Activated naive CD8-positive, alpha-beta T cell treated with anti-CD3 and anti-CD28 coated beads, Interleukin-2, amount 50 U/mL, for 24 hours (primary cell): Measurements from ENCODE around the gene ODAD4.

Experiments
- ATAC-seq: fragments of 150-1000 bp; cut with Tn5 transposase; one replicate; pipeline ENCODE4 v1.10.0; 2021
- DNase-seq: peaks from one replicate; pipeline ENCODE4 v3.0.0; 2021
- H3K27ac Mint-ChIP-seq: one replicate; pipeline ENCODE4 v1.8.0; 2021; ENCODE audit warnings: mild to moderate bottlenecking, mixed read lengths
- H3K27me3 Mint-ChIP-seq: one replicate; pipeline ENCODE4 v1.8.0; 2021; ENCODE audit warnings: mixed read lengths
- H3K36me3 Mint-ChIP-seq: one replicate; pipeline ENCODE4 v1.8.0; 2021; ENCODE audit warnings: low read depth, mixed read lengths
- H3K4me1 Mint-ChIP-seq: one replicate; pipeline ENCODE4 v1.8.0; 2021; ENCODE audit warnings: mixed read lengths
- H3K4me3 Mint-ChIP-seq: one replicate; pipeline ENCODE4 v1.8.0; 2021; ENCODE audit warnings: mild to moderate bottlenecking, moderate library complexity, mixed read lengths
- H3K9me3 Mint-ChIP-seq: one replicate; pipeline ENCODE4 v1.8.0; 2021; ENCODE audit warnings: mixed read lengths

ODAD4 gene

DNA sequence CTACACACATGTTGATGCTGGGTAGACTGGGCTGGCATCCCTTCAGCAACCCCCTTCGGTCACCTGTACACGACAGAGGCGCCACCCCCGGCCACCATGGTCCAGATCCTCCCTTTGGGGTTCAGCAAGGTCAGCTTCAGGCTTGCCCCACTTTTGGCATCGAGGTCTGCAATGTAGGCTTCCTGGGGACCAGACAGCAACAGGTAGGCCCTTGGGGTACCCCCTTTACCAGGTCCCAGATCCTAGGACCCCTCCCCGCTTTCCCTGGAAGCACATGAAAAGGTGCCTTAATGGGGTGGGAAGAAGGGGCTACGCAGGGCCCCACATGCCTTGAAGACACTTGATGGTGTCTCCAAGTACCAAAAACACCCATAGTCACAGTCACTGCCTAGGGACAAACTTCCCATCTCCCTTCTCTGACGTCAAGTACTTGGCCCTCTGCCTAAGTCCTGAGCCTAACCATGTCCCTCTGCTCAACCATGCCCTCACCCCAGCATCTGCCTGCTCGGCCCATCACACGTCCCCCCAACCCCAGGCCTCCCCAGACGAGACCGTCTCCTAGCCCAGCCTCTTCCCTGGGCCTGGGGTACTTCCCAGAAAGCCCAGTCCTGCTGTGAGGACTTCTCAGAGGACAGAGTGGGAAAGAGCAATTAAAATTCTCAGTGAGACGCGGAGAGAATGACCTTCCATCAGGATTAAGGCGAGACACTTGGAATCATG is 23.8 kb upstream of the ODAD4 start:
- Mint-ChIP-seq H3K27ac (no peak overlapping the region), H3K4me1 (no peaks in the 10 kb centered on the region), H3K4me3 (no peak overlapping the region), H3K36me3 (peaks cover 59% of the 10 kb centered on the region), H3K9me3 (no peaks in the 10 kb centered on the region), H3K27me3 (no peaks in the 10 kb centered on the region)
- ATAC-seq, result no peak
- no peak for DNase-seq

DNA sequence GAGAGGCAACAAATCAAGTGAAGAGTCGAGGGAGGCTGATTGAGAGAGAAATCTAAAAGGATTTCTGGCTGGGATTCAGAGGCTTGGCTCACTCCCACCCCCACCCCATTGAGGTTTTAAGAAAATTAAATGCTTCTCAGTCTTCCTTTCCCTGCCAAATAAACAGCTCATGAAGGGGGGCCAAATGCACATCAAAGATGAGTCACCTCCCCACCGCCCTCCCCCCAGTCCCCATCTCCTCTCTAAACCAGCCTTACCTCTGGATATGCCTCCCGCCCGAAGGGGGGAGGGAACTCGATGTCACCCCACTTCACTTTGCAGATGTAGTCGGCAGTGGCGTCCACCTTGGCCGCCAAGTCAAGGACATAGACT is 23.2 kb upstream of the ODAD4 start:
- Mint-ChIP-seq H3K27me3 (no peaks in the 10 kb centered on the region), H3K9me3 (no peaks in the 10 kb centered on the region), H3K4me3 (no peak overlapping the region), H3K27ac (no peak overlapping the region), H3K4me1 (no peaks in the 10 kb centered on the region), H3K36me3 (peaks cover 54% of the 10 kb centered on the region)
- ATAC-seq, result no peak
- no peak for DNase-seq

DNA sequence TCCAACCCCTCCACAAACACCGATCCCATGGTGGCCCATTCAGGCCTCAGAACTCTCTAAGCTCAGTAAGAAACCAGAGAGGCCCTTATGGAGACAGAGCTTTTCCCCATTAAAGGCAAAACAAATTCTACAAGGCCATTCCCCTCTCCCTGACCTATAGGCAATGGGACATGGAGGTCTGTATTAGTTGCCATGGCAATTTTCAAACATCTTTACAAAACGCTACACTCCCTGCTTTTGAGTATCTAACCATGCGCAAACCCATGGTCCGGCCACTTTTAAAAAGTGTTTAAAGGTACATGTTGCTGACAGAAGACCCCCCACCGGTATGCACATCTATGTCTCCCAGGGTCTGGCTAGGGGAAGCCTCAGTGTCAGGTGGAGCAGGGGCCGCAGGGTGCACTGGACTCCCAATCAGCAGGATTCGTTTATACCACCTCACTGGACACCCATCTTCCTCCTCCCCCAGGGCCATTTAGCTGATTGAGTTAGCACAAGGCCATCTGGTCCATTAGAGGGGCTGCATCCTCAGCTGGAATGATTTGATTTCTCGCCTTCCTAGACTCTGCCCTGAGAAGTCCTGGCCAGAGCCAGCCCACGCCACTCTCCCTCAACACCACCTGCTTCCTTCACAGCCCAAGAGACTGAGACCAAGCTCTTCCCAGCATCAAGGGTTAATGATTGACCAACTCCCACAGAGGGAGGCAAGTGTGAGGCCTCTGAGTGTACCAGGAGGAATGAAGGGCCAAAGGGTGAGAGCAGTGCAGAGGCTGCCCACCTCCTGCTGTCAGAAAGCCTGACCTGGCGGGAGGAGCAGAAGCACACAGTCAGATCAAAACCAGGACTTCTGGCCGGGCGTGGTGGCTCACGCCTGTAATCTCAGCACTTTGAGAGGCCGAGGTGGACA is 22.5 kb upstream of the ODAD4 start:
- DNase-seq (no peak), ATAC-seq (no peak)
- Mint-ChIP-seq H3K9me3 (no peaks in the 10 kb centered on the region), H3K4me1 (no peaks in the 10 kb centered on the region), H3K27me3 (no peaks in the 10 kb centered on the region), H3K4me3 (no peak overlapping the region), H3K36me3 (peaks cover 60% of the 10 kb centered on the region), H3K27ac (no peak overlapping the region)

DNA sequence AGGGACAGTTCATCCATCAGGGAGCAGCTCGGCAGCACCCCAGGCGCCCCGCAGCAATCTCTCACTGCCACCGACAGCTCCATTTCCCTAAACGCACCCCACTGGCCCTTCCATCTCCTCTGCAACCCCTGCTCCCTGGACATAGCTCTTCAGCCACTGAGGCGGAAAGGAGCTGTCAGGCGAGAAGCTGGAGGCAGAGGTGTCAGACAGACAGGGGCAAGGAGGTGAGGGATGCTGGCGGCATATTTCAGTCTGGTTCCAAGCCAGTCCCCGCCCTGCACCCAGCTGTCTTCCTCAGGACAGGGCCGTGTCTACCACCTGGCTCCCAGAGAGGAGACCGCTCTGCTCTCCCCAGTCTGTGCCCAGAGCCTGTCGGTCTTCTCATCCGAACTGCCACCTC is 21.3 kb upstream of the ODAD4 start:
- DNase-seq, result no peak
- Mint-ChIP-seq H3K27me3 (no peaks in the 10 kb centered on the region), H3K36me3 (peaks cover 57% of the 10 kb centered on the region), H3K4me3 (no peak overlapping the region), H3K4me1 (no peaks in the 10 kb centered on the region), H3K9me3 (no peaks in the 10 kb centered on the region), H3K27ac (no peak overlapping the region)
- no peak for ATAC-seq

DNA sequence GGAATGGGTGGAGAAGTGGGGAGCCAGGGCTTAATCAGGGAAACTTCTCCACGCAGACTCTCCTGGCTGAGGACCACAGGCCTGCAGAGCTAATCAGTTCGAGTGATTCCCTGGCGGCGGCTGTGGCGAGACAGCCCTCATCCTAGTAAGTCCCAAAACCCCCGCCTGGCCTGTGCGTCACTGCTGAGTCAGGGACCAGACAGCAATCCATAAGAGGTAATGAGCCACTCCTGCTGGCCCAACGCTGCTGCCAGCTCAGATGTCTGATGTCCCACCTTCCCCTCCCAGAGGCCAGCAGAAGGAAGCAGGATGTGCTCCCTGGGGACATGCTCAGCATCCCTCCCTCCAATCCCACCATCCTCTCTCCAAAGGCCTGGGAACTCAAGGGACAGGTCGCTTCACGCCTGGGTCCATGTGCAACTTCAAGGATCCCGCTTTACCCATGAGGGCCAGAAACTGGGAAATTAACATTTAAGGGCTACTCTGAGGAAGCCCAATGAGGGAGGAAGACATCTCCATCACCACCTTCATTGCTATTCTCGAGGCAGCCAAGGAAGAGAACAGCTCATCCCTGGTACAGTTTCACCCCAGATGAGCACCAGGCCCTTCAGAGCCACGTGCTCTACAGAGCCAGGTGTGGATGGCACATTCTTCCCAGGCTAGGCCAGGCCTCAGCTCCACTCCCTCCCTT is 19.6 kb upstream of the ODAD4 start:
- H3K27me3 Mint-ChIP-seq, result no peaks in the 10 kb centered on the region
- ATAC-seq (no peak), DNase-seq (no peak)
- peaks cover 13% of the 10 kb centered on the region for H3K4me1 Mint-ChIP-seq
- H3K27ac Mint-ChIP-seq, result no peak overlapping the region
- peaks cover 54% of the 10 kb centered on the region for H3K36me3 Mint-ChIP-seq
- no peak overlapping the region for H3K4me3 Mint-ChIP-seq
- no peaks in the 10 kb centered on the region for H3K9me3 Mint-ChIP-seq

DNA sequence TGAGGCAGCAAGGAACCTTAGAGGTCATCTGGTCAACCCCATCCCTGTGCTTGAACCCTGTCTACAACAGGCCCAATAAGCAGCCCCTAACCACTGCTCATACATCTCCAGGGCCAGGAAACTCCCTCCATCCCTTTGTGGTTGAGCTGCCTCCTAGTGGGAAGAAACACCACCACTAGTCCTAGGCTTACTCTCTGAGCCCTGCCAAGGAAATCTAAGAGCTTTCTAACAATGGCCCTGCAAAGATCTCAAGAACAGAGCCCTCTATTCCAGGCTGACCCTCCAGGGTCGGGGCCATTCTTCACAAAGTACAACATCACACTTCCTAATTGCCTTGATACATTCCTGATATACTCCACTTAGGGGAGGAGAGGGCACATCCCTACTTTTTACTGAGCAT is 17.5 kb upstream of the ODAD4 start:
- no peak overlapping the region for H3K27ac Mint-ChIP-seq
- H3K27me3 Mint-ChIP-seq, result no peaks in the 10 kb centered on the region
- no peaks in the 10 kb centered on the region for H3K9me3 Mint-ChIP-seq
- peaks cover 29% of the 10 kb centered on the region for H3K4me1 Mint-ChIP-seq
- no peak overlapping the region for H3K4me3 Mint-ChIP-seq
- DNase-seq, result no peak
- no peak for ATAC-seq
- H3K36me3 Mint-ChIP-seq, result peaks cover 53% of the 10 kb centered on the region

DNA sequence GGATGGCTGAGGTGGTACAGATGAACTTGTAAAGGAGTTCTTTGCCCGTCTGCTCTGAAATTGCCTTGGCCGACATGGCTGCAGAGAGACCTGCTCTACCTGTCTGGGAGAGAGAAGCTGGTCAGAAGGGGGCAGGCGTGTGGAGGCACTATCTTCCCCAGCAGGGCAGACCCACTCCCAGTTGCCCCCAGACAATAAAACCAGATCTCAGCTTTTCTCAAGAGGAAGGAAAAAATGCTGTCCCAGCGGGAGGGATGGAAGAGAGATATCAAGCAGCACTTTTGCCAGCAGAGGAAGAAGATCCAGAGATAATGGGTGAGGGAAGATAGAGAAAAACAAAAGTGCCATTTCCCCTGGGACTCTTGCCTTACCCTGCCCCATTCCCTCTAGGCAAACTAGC is 16.6 kb upstream of the ODAD4 start:
- Mint-ChIP-seq H3K4me3 (no peak overlapping the region), H3K27ac (no peak overlapping the region), H3K36me3 (peaks cover 49% of the 10 kb centered on the region), H3K27me3 (no peaks in the 10 kb centered on the region), H3K9me3 (no peaks in the 10 kb centered on the region), H3K4me1 (peaks cover 29% of the 10 kb centered on the region)
- ATAC-seq, result no peak
- no peak for DNase-seq

DNA sequence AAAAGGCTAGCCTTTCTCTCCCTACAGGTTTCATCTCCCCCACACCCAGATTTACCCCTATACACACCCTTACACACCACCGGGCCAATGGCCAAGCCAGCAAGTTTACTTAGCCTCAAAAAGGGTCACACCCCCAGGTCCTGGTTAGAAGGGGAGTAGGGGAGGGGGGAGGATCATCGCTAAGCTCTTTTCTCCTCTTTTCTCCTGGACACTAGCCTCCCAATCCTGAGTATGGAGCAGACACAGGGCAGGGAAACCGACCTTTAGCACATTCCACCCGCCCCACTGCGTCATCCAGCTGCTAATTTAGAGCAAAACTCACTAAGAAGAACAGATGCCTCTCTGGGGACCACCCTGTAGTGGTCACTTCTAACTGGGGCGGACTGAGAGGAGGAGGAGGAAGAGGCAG is 16.1 kb upstream of the ODAD4 start:
- Mint-ChIP-seq H3K27me3 (no peaks in the 10 kb centered on the region), H3K4me3 (no peak overlapping the region), H3K9me3 (no peaks in the 10 kb centered on the region), H3K4me1 (peaks cover 30% of the 10 kb centered on the region), H3K27ac (no peak overlapping the region), H3K36me3 (peaks cover 48% of the 10 kb centered on the region)
- DNase-seq (no peak), ATAC-seq (no peak)

DNA sequence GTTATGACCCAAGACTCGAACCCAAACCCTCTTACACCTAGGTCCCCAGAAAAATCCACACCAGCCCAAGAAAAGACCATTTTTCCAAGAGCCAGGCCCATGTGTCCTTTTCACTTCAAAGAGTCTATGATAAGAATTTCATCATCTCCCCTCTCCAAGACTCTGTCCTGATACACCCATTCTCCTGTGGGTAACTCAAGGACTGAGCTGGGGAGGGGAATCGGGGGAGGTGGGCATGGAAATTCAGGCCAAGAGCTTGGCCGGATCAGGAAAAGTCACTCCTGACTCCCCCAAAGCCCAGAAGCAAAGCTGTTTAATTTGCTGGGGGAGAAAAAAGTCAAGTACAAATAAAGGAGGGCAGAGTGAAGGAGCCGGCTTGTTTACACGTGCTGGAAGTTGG is 15.4 kb upstream of the ODAD4 start:
- H3K36me3 Mint-ChIP-seq, result peaks cover 42% of the 10 kb centered on the region
- H3K9me3 Mint-ChIP-seq, result no peaks in the 10 kb centered on the region
- no peak for ATAC-seq
- H3K27me3 Mint-ChIP-seq, result no peaks in the 10 kb centered on the region
- no peak for DNase-seq
- H3K4me3 Mint-ChIP-seq, result no peak overlapping the region
- H3K27ac Mint-ChIP-seq, result peak overlapping the region; percentile 56
- H3K4me1 Mint-ChIP-seq, result peaks cover 36% of the 10 kb centered on the region

DNA sequence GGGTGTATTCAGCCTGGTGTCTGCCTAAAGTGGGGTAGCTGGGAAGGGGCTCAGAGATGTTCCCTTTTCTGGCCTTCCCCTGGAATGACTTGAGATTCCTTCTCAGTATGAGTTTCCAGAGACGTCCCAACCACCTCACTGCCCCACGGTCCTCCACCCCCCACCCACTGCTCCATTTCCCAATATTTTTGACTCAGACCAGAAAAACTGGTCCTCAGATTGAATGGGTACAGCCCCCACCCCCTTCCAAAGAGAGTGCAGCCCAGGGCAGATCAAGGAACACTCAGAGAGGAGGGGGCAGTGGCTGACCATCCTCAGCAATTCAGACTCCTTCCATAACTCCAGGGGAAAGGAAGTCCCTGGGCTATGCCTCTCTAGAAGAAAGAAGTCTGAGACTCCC is 14.9 kb upstream of the ODAD4 start:
- Mint-ChIP-seq H3K27ac (no peak overlapping the region), H3K36me3 (peaks cover 37% of the 10 kb centered on the region), H3K4me3 (peak overlapping the region; percentile 19), H3K9me3 (no peaks in the 10 kb centered on the region), H3K27me3 (no peaks in the 10 kb centered on the region), H3K4me1 (peaks cover 38% of the 10 kb centered on the region)
- no peak for ATAC-seq
- DNase-seq, result no peak

DNA sequence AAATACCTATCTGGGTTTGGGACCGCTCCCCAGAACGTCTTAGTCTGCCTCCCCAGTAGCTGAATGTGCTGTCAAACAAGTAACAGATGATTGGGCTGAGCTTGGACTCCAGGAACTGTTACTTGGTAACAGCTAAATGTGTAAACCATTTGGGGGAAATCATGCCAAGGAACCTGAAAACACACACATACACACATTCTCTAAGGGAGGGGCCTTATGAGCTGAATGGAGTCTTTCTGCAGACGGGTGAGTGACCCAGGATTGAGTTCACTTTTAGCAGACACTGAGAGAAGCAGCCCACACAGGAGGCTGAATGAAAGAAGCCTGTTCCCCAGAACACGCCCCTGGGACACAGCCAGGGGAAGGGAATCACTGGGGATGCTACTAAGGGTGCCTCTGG is 13.2 kb upstream of the ODAD4 start:
- no peak for ATAC-seq
- Mint-ChIP-seq H3K4me1 (peaks cover 38% of the 10 kb centered on the region), H3K27me3 (no peaks in the 10 kb centered on the region), H3K9me3 (no peaks in the 10 kb centered on the region), H3K4me3 (peak overlapping the region; percentile 90), H3K36me3 (peaks cover 29% of the 10 kb centered on the region), H3K27ac (peak overlapping the region; percentile 77)
- no peak for DNase-seq

DNA sequence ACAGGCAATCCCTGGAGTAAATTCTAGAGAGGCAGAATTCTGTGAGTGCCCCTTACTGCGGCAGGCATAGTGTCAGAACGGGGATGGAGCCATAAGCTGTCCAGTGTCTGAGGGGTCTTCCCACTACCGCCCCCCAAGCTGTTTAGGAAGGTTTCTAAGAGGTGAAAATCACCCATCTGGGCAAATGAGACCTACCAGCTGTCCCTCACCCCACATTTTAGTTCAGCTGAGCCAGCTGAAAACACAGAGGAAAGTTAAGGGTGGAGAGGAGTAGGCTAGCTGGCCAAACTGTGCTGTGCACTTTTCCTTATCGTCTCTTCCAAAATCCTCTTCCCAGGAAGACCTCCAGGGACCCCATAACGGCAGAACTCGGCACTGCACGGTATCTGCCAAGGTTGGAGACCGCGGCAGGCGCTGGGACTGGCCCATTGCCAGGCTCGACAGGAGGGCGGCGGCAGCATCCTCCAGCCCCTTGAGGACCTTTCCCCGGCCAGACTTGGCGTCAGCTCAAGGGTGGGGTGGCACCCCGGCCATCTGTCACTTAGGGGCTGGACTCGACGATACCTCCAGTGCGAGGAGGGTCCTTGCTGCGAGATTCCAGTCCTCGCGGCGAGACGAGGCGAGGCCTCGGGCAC is 12.6 kb upstream of the ODAD4 start:
- ATAC-seq, result no peak
- no peaks in the 10 kb centered on the region for H3K9me3 Mint-ChIP-seq
- DNase-seq, result peak; percentile 56

DNA sequence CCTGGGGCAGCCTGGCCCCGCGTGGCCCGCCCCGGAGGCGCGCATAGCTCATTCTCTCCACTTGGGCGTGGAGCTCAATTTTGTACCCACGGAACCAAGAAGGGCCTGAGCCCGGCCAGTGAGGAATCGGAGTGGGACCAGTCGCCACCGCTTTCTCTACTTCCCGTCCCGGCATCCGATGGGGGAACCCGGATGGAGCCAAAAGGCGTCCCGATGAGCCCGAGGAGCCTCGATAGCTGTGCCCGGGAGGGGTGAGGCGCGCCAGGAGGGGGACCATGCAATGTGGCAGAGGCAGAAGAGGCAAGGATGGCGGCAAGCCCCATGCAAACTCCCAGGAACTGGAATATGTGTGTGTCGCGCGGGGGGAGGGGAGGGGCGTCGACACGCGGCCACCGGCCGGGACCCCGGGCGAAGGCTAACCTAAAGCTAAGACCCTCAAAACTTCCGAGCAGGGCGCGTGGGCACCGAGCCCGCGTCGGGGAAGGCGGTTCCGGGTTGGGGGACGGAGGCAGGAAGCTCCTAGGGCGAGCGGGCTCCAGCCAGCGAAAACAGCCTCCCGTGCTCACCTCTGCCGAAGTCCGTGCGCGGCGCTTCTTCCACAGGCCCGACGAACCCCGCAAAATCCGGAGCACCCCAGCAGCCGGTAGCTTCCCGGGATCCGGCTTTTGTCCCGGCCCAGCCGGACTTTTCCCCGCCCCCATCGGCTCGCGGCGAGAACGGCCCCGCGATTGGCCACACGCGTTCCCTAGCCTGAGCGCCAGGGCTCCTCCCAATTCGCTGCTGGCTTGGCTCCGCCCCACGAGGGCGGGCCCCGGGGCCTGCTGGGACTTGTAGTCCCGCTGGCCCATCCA is 11.9 kb upstream of the ODAD4 start, which contains the start of gene ACLY:
ACLY (minus strand) TSS at position 638 of the 851 bp plus-strand sequence. CDS start 5,078 bp downstream, outside the sequence.
- Mint-ChIP-seq H3K4me1 (peaks cover 38% of the 10 kb centered on the region), H3K27ac (peak within 1 kb of the TSS; percentile 77), H3K27me3 (no peaks in the 10 kb centered on the region), H3K4me3 (peak within 1 kb of the TSS; percentile 90), H3K9me3 (no peaks in the 10 kb centered on the region), H3K36me3 (peaks cover 20% of the 10 kb centered on the region)
- peak; percentile 98 for ATAC-seq
- DNase-seq, result peak; percentile 97

More for the DNA sequence above, 12.6 kb upstream of the ODAD4 start:
- peaks cover 38% of the 10 kb centered on the region for H3K4me1 Mint-ChIP-seq
- peaks cover 23% of the 10 kb centered on the region for H3K36me3 Mint-ChIP-seq
- H3K27me3 Mint-ChIP-seq, result no peaks in the 10 kb centered on the region
- peak overlapping the region; percentile 90 for H3K4me3 Mint-ChIP-seq
- peak overlapping the region; percentile 77 for H3K27ac Mint-ChIP-seq
